ENCODE data around the gene SYT11.

DNA sequence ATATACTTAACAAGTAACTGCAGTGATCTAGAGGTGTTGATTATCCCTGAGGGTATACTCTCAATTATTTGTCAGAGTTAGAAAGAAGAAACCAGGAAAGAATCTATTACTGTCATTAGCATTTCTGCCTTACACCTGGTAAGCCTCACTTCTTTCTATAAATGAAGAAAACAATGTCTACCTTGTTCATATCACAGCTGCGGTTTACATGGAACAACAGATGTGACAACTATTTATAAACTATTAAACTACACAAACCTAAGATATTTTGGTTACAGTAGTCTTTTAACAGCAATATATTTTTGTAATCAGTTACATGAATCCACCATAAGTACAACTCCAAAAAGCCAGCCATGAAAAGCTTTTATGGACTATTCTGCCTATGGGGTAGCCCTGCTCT, 43.0 kb upstream of the SYT11 start:
- TF ChIP-seq EZH2phosphoT487 (IDR thresholded peaks at IDR 0.05; ENCODE audit: insufficient read depth, low read depth): no peak
- no peak for TF ChIP-seq EZH2 (IDR thresholded peaks at IDR 0.05; ENCODE audit: insufficient read depth, poor library complexity, severe bottlenecking)
